HepG2 (cell line): ENCODE data around the gene DHFR. TPM values are rescaled to one million over a fixed set of nuclear protein-coding genes. Genes with fewer than 3 reads are reported as not detected.

Experiments
- DPF2 ChIP-seq: sonication (generic); formaldehyde crosslinking; IDR thresholded peaks from 2 replicates; pipeline ENCODE4 v1.4.0; 2020; ENCODE audit warnings: mild to moderate bottlenecking, low read depth, missing genetic modification reagents, borderline replicate concordance
- EHMT2 ChIP-seq: fragments of 200-600 bp; sonication (generic); IDR thresholded peaks from 2 replicates; pipeline ENCODE4 v1.7.0; 2017; ENCODE audit warnings: antibody characterized with exemption, low read depth, low read length, borderline replicate concordance
- ELF3 ChIP-seq: IDR thresholded peaks from 2 replicates; pipeline ENCODE4 v1.6.1; 2016; ENCODE audit warnings: missing genetic modification reagents, missing compliant biosample characterization
- FOXC1 ChIP-seq: sonication (generic); formaldehyde crosslinking; IDR thresholded peaks from 2 replicates; pipeline ENCODE4 v1.8.0; 2022; ENCODE audit warnings: mild to moderate bottlenecking, missing genetic modification reagents, borderline replicate concordance
- FOXO1 ChIP-seq: sonication (generic); formaldehyde crosslinking; IDR thresholded peaks from 2 replicates; pipeline ENCODE4 v1.4.0; 2020; ENCODE audit warnings: missing genetic modification reagents
- GTF2F1 ChIP-seq: fragments of 150-350 bp; IDR thresholded peaks from 2 replicates; pipeline ENCODE4 v1.6.1; 2014; ENCODE audit warnings: low read length
- HDAC1 ChIP-seq: sonication (generic); formaldehyde crosslinking; IDR thresholded peaks from 2 replicates; pipeline ENCODE4 v1.5.1; 2020; ENCODE audit warnings: mild to moderate bottlenecking, missing genetic modification reagents
- HDAC6 ChIP-seq: fragments of 200-600 bp; sonication (generic); IDR thresholded peaks from 2 replicates; pipeline ENCODE4 v1.7.0; 2017; ENCODE audit warnings: mild to moderate bottlenecking, antibody characterized with exemption, low read length, low read depth
- HOMEZ ChIP-seq: IDR thresholded peaks from 2 replicates; pipeline ENCODE4 v1.6.1; 2016; ENCODE audit warnings: low read depth
- MNT ChIP-seq: fragments of 450-650 bp; IDR thresholded peaks from 2 replicates; pipeline ENCODE4 v1.6.1; 2016
- NFYC ChIP-seq: IDR thresholded peaks from 2 replicates; pipeline ENCODE4 v1.6.1; 2016; ENCODE audit warnings: missing genetic modification reagents, missing compliant biosample characterization
- PCBP2 ChIP-seq: fragments of 200-400 bp; formaldehyde crosslinking; optimal IDR thresholded peaks from 2 replicates; pipeline ENCODE3; 2018; ENCODE audit warnings: low read length, low read depth; ENCODE audit not compliant: poor library complexity, severe bottlenecking
- SOX13 ChIP-seq, 3 experiments: fragments of 450-650 bp in 1 of 3; sonication (generic) in 1 of 3; formaldehyde crosslinking in 1 of 3; IDR thresholded peaks in 2 of 3; conservative IDR thresholded peaks in 1 of 3; 2 replicates each; pipeline versions ENCODE4 v1.5.0 to v1.6.1; 2016 to 2020; ENCODE audit warnings: antibody characterized with exemption in 1 of 3, mild to moderate bottlenecking in 1 of 3, missing compliant biosample characterization in 1 of 3, missing genetic modification reagents in 1 of 3, moderate library complexity in 1 of 3
- U2AF2 ChIP-seq: fragments of 200-400 bp; formaldehyde crosslinking; IDR thresholded peaks from 2 replicates; pipeline ENCODE4 v1.6.1; 2017; ENCODE audit warnings: low read depth, mild to moderate bottlenecking, low read length
- ZFP90 ChIP-seq: sonication (generic); formaldehyde crosslinking; IDR thresholded peaks from 2 replicates; pipeline ENCODE4 v1.8.0; 2022; ENCODE audit warnings: missing genetic modification reagents, mild to moderate bottlenecking, inconsistent platforms, borderline replicate concordance
- ZFY ChIP-seq: sonication (generic); formaldehyde crosslinking; IDR thresholded peaks from 2 replicates; pipeline ENCODE4 v1.4.0; 2020; ENCODE audit warnings: missing genetic modification reagents
- ZNF143 ChIP-seq: sonication (generic); formaldehyde crosslinking; IDR thresholded peaks from 2 replicates; pipeline ENCODE4 v1.4.0; 2020; ENCODE audit warnings: missing genetic modification reagents
- ZNF264 ChIP-seq: sonication (generic); formaldehyde crosslinking; IDR thresholded peaks from 2 replicates; pipeline ENCODE4 v1.4.0; 2020; ENCODE audit warnings: missing genetic modification reagents
- ZNF501 ChIP-seq: sonication (generic); formaldehyde crosslinking; IDR thresholded peaks from 2 replicates; pipeline ENCODE4 v1.5.1; 2020; ENCODE audit warnings: mild to moderate bottlenecking, moderate library complexity, missing genetic modification reagents
- ZNF530 ChIP-seq: sonication (generic); formaldehyde crosslinking; IDR thresholded peaks from 2 replicates; pipeline ENCODE4 v1.5.0; 2020; ENCODE audit warnings: low read depth, mild to moderate bottlenecking, missing genetic modification reagents
- ZNF580 ChIP-seq: IDR thresholded peaks from 2 replicates; pipeline ENCODE4 v1.6.1; 2016; ENCODE audit warnings: low read depth, borderline replicate concordance
- ZNF816 ChIP-seq: sonication (generic); formaldehyde crosslinking; IDR thresholded peaks from 2 replicates; pipeline ENCODE4 v1.8.0; 2022; ENCODE audit warnings: missing genetic modification reagents, mild to moderate bottlenecking, borderline replicate concordance
- ZNF850 ChIP-seq: sonication (generic); formaldehyde crosslinking; conservative IDR thresholded peaks from 2 replicates; pipeline ENCODE4 v1.9.0; 2021; ENCODE audit warnings: mild to moderate bottlenecking, missing genetic modification reagents
- polyA plus RNA-seq, 8 experiments: library from polyadenylated mRNA; depleted of rRNA in 3 of 8; stranded (reverse) in 7 of 8; unstranded in 1 of 8; fragments of >200 nt; fragmentation: Illumina TruSeq in 4 of 8; extraction: Trizol in 4 of 8; gene quantifications; 2 replicates each; pipeline versions ENCODE4 v1.2.1 to v1.2.3, GENCODE V29; 2011 to 2016; ENCODE audit warnings: low read depth in 4 of 8, missing spikeins in 1 of 8, mixed read lengths in 1 of 8; ENCODE audit not compliant: insufficient read depth in 1 of 8
- total RNA-seq, 5 experiments: library from RNA; depleted of rRNA; stranded (reverse); fragments of >200 nt; fragmentation: Illumina TruSeq; extraction: Trizol; gene quantifications; 2 replicates each; pipeline ENCODE4 v1.2.3, GENCODE V29; 2016; ENCODE audit warnings: low read depth in 1 of 5
- TF ChIP-seq, protein P1 (sequence below): sonication (generic); formaldehyde crosslinking; IDR thresholded peaks from 2 replicates; pipeline ENCODE4 v1.5.0; 2020; ENCODE audit warnings: mild to moderate bottlenecking, missing genetic modification reagents
- TF ChIP-seq, protein P2 (sequence below): sonication (generic); formaldehyde crosslinking; IDR thresholded peaks from 2 replicates; pipeline ENCODE4 v1.9.0; 2021; ENCODE audit warnings: missing genetic modification reagents, mild to moderate bottlenecking, borderline replicate concordance

DHFR gene
- total and polyA plus RNA-seq, 2 of the 13 experiments (the other 11 are each of a cell fraction or from before 2014, with no cell fraction given): 22.8 to 59.0 TPM

GRCh38 chr5:80607832-80608231 is 47.0 kb downstream of the DHFR start (continued):
- TF ChIP-seq FOXO1 (CRISPR knock-in tag) (peak; percentile 41; the same call in 1 of the 2 replicates), ZFY (no peak), MNT (no peak), NFYC (CRISPR knock-in tag) (no peak), ZFP90 (CRISPR knock-in tag) (no peak), ZNF143 (CRISPR knock-in tag) (no peak), ZNF850 (CRISPR knock-in tag) (no peak), SOX13 (IDR thresholded peaks at IDR 0.05) (no peak), SOX13 (CRISPR knock-in tag; conservative IDR thresholded peaks at IDR 0.05 in 1 of 2, IDR thresholded peaks at IDR 0.05 in 1 of 2) (peak in 1 of 2 experiments; percentile 26; a peak in 1 of 4 replicates), ELF3 (CRISPR knock-in tag) (peak; percentile 66; the same call in 1 of the 2 replicates), ZNF816 (CRISPR knock-in tag) (no peak), ZNF501 (no peak), FOXC1 (CRISPR knock-in tag) (0 out of 2 replicates have a peak, but pooled peaks have one; percentile 24), ZNF264 (CRISPR knock-in tag) (0 out of 2 replicates have a peak, but pooled peaks have one; percentile 64), ZNF580 (CRISPR knock-in tag) (no peak), EHMT2 (peak; percentile 57; the same call in 1 of the 2 replicates), GTF2F1 (no peak), HDAC1 (CRISPR knock-in tag) (peak; percentile 31; the same call in 1 of the 2 replicates), PCBP2 (no peak), DPF2 (CRISPR knock-in tag) (0 out of 2 replicates have a peak, but pooled peaks have one; percentile 31), HOMEZ (CRISPR knock-in tag) (peak; percentile 61; the same call in 1 of the 2 replicates), ZNF530 (no peak), HDAC6 (no peak), U2AF2 (no peak)
- TF ChIP-seq, protein P1, sequence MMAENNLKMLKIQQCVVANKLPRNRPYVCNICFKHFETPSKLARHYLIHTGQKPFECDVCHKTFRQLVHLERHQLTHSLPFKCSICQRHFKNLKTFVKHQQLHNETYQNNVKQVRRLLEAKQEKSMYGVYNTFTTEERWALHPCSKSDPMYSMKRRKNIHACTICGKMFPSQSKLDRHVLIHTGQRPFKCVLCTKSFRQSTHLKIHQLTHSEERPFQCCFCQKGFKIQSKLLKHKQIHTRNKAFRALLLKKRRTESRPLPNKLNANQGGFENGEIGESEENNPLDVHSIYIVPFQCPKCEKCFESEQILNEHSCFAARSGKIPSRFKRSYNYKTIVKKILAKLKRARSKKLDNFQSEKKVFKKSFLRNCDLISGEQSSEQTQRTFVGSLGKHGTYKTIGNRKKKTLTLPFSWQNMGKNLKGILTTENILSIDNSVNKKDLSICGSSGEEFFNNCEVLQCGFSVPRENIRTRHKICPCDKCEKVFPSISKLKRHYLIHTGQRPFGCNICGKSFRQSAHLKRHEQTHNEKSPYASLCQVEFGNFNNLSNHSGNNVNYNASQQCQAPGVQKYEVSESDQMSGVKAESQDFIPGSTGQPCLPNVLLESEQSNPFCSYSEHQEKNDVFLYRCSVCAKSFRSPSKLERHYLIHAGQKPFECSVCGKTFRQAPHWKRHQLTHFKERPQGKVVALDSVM: no peak
- TF ChIP-seq, protein P2, sequence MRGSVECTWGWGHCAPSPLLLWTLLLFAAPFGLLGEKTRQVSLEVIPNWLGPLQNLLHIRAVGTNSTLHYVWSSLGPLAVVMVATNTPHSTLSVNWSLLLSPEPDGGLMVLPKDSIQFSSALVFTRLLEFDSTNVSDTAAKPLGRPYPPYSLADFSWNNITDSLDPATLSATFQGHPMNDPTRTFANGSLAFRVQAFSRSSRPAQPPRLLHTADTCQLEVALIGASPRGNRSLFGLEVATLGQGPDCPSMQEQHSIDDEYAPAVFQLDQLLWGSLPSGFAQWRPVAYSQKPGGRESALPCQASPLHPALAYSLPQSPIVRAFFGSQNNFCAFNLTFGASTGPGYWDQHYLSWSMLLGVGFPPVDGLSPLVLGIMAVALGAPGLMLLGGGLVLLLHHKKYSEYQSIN: no peak
